Stimulated activated CD4-positive, alpha-beta T cell treated with anti-CD3 and anti-CD28 coated beads, Interleukin-2, amount 100 ng/mL, for 48 hours (primary cell): Measurements from ENCODE around the gene EXOC4.
"Not testable (repeated sequence)": the region's sequence is repeated elsewhere in the genome, so short reads cannot be mapped to it uniquely, and the experiment has no call there.

Experiments used
- DNase-seq, 2 donors: peaks; one replicate each; pipeline ENCODE4 v3.0.0-alpha.2; 2020

The EXOC4 gene

DNA sequence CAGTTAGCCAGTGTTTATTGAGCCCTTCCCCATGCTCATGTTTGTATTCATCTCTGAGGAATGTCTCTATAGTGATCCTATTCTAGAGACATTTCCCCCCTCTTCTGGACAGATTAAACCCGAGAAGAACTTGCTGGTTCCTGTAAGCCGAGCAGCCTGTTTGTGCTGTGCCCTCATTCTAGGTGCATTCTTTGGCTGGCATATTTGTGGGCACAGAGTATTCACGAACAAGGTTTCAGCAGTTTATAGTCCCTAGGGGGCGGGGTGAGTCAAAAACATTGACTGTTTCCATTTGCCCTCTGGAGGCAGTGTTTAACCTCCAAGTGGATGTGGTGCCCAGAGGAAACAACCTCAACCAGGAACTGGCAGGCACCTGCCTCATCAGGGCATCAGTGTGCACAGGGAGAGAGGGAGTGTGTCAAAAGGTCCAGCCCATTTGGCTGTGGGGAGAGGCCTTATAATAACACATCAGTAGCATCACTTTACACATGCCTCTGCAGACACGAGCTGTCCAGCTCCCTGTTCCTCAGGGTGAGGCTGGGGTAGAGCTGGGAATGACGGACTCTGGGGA, 600.9 kb downstream of the EXOC4 start:
- DNase-seq = no peak

DNA sequence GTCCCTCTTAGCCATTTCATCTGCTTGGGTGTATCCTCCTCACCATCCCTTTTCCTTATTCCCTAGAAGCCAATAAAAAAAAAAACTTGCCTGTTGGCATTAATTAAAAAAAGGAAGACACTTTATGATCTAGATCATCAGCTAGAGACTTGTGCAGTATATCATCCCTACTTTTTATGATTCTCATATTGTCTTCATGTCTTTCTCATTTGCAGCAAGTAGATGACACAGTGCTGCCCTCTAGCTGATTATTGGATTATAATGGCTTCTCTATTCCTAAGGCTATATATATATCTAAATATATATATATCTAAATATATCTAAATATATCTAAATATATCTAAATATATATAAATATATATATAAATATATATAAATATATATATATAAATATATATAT, 601.9 kb downstream of the EXOC4 start:
- DNase-seq = no peak

DNA sequence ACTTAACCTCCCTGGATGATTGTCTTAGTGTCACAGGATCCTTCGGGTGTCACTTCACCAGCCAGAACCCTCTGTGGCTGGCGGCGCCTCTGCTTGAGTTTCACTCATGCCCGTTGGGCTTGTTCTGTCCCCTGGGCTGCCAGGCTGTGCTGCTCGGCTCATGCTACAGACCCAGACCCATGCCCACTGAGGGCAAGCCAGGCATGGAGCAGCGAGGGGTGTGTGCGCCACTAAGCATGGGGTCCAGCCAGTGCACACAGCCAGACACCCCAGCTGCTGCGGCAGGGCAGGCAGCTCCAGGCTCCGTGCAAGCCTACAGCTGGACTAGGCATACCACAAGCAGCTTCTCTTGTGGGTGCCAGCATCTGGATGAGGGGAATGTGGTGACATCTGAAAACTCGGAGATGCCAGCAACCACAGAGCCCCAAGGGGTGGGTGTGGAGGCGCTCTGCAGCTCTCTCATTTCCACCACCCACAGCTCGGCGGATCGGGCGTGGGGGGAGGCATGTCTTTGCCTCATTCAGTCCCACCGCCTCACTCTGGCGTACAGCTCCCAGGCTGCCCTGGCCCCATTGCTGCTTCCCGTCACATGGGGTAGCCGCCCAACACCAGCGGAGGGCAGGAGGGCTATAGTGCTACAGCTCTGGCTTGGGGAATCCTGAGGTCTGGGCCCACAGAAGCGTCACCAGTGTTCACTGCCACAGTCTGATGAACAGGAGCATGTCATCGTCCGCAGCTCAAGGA, 604.7 kb downstream of the EXOC4 start:
- DNase-seq = no peak

DNA sequence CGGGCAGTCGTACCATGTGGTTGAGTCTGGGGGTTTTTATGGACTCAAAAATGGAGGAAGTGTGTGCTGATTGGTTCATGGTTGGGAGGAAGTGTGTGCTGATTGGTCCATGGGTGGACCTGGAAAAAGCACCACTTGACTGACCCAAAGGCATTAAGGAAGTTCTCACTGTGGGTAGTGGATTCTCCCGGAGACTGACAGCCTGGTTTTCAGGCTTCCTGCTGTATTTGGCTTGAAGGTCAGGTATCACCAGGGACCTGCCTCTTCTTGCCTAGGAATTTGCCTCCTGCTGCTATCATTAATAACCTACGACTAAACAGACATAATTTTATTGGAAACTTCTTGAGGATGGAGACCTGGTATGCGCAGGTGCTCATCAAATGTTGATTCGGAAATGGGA, 605.4 kb downstream of the EXOC4 start:
- DNase-seq = no peak

DNA sequence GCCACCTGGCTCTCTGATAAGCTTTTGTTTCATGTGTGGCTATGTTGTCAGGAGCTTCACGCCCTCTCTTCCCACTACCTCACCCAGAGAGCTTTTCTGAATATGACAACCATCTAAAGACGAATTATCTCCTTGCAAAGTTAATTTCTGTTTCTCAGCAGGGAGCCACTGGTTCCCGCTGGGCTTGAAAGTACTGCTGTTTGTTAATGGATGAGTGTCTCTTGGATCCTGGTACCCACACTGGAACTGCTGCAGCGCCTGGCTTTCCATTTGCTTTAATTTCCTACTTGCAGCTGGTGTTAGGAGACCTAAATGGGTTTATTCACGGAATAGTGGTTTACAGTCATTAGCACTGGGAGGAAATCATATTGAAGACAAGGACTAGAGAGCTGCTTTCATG, 606.4 kb downstream of the EXOC4 start:
- DNase-seq = no peak

DNA sequence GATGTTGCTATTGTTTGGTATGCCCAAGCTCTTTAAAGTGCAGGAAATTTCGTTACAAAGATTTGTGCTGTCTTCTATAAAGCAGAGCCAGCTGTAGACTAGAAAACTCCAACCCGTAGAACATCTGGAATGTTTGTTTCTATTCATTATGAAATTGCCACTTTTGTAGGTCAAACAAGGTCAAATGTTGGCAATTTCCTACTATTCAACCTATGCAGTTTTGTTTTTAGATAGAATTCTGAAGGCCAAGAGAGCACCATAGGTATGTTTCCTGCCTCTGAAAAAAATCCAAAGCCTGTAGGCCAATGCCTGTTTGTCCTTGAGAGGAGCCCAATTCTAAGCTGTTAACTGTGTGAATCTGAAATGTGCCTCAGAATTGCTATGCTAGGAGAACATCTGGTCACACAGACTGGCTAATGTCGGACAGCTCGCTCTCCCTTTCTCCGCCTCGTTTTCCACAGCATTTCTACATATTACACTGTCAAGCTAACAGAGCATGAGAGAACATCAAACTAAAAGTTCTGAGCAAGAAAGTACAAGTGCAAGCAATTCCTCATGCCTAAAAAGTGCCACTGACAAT, 607.1 kb downstream of the EXOC4 start:
- DNase-seq = no peak

DNA sequence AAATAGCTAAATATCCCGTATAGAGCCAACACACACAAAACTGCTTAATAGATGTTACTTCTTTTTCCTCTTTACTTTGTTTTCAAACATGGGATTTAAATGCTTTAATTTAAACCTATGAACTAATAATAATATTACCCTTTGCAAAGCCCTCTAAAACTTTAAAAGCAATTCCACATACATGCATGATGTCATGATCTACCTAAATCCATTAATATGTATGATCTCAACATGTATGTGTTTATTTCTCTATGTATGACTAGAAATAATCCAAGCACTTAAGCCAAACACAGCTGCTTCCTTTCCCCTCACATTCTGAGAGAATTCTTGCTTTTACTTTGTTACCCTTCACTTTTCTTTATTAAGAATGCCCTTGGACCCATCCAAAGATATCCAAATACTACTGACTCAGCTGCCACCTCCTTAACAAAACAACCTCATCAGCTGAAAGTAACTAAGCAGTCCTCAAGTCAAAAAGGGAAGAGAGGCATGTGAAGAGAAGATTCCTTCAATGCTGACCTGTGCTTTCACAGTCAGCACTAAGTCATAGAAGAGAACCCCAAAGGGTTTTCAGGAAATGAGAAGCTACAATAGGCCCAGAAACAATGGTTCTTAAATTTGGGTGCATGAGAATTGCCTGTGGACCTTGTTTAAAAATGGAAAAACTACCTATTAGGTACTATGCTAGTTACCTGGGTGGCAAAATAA, 607.9 kb downstream of the EXOC4 start:
- no peak for DNase-seq

DNA sequence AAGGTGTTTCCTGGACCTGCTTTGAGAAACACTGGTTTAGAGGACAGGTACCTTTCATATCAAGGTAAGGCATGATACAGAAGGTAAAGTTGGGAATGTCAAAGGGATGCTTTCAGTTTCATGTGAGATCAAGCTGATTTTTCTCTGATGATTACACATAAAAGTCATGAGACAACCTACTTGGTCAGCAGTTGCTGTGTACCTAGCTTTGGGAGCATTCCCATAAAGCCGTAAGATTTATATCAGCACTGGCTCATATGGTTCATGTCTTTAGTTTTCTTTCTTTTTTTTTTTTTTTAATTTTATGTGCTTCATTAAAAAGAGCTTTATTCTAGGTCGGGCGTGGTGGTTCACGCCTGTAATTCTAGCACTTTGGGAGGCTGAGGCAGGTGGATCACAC, 609.0 kb downstream of the EXOC4 start:
- no peak for DNase-seq

DNA sequence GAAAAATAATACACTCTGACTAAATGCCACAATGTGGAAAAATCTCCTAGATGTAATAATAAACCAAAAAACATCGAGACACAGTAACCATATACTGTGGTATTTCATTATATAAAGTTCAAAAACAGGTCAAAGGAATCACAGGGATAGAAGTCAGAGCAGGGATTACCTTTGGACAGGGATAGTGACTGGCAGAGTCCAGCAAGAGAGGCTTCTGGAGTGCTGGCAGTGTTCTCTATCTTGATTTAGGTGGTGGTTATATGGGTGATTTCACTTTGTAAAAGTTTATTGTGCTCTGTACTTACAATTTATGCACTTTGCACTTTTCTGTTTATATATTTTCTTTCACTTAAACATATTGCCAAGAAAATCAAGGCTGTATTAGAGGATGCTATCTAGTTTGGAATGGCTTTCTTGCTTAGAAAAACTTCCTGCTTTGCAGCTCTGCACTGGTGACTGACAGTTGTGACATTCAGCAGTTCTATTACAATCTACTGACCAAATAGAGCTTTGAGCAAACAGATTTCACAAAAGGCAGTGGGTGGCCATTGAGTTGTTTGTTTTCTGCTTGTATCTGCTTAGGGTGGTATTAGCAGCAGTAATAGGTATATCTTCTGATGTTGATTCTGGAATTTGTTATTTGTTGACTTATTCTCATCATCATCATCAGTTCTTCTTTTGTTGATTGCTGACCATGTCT, 610.6 kb downstream of the EXOC4 start:
- no peak for DNase-seq

DNA sequence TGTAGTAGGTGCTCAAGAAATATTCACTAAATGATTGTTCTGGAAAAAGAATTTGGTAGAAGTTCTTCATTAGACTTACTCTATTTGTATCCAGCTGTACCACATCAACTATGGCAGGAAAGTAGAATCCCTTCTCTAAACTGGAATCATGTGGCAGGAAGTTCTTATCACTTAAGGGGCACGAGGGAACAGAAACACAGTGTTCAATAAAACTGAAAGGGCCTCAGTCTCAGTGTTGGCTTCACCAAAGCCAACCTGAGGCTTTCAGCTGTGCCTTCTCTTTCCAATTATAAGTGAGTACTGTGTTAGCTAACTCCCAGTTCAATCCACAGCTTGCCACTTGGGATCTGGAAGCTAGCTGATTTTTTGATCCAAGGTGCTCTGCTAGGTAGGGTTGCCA, 616.7 kb downstream of the EXOC4 start:
- no peak for DNase-seq

DNA sequence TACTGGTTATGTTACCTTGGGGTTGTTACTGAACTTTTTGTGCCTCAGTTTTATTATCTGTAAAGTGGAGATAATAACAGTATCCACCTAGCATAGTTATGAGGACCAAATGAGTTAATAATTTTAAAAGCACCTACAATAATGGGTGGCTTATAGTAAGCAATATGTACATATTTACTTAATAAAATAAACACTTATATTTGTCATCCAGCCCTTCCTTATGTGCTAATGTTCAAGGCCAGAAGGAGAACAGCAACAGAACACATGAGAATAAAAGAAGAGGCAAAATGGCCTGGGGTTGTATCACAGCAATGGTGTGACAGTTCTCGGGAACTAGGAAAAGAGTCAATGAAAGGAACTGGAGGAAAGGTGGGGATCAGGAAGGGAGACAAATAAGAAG, 618.9 kb downstream of the EXOC4 start:
- no peak for DNase-seq

DNA sequence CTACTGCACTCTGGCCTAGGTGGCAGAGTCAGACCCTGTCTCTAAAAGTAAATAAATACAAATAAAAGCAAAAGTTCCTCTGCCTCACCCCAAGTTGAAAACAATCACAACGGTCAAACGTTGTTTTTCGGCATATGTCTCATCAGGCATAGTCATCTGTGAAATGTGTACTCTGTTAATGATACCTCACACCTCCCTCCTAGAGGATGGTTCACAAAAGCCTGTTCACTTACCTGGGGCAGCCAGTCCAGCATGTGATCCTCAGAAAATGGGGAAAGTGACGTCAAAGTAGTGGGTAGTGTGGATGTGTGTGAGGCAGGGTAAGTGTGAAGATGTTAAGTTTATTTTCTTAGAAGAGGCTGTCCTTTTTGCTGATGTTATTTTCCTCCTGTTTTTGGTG, 620.3 kb downstream of the EXOC4 start:
- DNase-seq = no peak

DNA sequence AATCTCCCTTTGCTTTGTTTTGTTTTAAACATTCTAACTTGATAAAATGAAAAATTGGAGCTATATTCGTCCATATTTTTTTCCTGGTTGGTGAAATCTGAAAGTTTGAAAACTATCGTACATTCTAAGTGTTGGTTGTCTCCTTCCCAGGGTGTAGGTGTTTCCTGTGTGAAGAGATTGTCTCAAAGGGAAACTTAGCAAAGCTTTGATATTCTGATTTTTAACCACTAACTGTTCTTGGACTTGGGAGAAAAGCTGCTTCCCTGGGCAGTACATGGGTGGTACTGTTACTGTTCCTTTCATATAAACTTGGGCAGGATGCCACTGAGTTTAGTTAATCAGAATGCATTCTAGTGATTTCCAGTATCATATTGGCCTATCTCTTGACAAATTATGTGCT, 620.8 kb downstream of the EXOC4 start:
- no peak for DNase-seq

DNA sequence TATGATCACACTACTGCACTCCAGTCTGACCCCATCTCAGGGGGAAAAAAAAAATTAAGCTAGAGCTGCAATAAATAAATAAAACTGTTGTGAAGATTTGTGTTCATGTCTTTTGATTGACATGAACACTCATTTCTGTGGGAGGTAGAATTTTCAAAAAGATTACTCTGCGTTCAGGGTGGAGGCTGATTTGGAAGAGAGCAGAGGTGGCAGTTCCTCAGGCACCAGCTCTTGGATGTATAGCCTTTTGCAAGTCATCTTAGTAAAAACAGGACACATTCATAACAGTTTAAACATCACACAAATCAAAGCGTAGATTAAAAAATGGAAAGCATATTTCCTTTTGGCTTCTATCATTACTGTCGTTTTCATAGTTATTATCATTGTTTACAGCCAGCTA, 630.7 kb downstream of the EXOC4 start:
- DNase-seq = no peak

DNA sequence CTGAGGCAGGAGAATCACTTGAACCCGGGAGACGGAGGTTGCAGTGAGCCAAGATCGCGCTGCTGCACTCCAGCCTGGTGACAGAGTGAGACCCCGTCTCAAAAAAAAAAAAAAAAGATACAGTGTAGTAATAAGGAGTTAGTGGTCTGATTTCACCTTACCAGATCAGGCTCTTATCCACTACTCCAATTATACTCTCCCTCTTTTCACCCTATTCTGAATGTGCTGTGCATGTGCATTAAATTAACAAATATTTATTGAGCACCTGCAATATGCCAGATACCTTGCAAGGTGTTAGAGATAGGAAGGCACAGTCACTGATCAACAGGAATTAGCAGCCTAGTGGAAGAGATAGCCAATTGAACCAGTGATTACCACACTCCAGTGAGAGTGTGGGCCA, 632.3 kb downstream of the EXOC4 start:
- no peak for DNase-seq

DNA sequence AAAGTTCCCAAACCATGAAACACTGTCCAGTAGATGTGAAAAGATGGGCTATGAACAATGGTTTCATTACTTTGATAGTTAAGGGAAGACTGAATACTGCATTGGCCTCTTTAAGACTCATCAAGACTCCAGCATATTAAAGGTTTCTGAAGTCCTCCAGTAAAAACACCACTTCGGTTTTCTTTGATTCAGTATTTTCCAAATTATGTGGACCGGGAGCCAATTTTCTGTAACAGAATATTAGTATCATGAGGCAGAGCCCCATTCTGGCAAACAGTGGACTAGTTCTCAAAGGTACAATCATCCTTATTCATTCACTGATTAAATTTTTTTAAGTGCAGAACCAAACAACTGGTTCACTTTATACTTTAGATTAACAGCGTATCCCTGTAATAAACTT, 633.2 kb downstream of the EXOC4 start:
- DNase-seq = no peak

DNA sequence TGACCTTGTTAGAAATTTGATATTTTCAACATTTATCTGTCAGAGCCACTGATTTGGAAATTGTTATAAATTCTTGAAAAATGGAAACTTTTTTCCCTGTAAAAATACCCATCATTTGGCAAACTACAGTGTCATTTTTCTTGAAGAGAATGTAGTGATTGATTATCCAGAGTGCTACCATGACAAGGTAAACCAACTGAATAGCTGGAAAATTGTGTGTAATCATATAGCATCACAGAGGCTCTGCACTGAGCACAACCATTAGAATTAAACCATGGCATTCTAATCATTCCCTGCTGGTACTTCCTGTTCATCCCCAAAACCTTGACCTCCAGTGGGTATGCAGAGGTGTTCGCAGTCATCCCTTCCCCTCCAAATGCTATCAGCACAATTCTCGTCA, 633.9 kb downstream of the EXOC4 start:
- DNase-seq = no peak

DNA sequence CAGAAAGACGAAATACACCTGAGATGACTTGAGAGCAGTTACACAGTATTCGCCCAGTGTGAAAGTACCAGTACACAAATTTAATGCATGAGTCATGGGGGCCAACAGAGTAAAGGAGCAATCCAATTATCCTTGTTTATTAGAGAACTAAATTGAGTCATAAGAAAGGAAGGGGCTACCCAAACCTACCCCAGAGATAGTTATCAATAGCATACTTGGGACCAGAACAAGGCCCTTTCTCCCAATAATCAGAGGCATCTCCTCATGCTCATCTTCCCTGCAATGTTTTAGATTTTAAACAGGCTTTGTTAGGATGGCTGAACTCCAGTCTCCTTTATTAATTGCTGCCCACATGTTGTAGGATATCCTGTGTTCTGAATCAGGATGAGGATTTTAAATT, 634.6 kb downstream of the EXOC4 start:
- DNase-seq = no peak

DNA sequence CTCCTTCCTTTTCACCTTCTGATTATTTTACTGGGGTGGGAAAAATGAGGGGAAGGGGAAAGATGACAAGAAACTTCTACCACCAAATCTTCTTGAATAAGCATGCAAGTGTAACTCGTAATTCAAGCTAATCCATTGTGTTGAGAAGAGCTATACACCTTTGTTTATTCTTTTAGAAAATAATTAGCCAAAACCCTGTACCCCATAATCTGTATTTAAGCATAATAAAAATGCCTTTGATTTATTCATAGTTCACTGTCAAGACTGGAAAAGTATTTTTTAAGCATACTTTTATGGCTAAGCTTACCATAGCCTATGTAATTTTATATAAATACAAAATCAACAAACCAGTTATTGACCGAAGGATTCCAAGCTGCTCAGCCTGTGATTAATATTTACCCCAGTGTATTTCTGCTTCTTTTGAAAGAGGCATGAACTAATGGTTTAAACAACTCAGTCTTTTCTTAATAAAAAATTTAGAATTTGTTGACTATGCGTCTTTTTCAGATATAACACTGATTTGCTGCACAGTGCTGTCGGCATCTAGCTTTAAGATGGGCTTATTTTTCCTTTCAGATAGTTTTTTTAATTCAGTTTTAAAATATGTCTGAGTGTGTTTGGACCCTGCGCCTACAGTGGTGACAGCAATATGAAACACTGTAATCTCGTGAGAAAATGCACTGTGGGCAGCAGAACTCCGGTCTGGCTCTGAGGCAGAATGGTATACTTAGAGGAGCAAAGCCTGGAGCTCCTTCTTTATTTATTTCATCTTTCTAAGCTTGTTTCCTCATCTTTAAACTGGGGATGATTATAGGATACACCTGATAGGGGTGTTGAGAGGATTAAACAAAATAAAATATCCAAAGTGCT, 635.4 kb downstream of the EXOC4 start:
- no peak for DNase-seq

DNA sequence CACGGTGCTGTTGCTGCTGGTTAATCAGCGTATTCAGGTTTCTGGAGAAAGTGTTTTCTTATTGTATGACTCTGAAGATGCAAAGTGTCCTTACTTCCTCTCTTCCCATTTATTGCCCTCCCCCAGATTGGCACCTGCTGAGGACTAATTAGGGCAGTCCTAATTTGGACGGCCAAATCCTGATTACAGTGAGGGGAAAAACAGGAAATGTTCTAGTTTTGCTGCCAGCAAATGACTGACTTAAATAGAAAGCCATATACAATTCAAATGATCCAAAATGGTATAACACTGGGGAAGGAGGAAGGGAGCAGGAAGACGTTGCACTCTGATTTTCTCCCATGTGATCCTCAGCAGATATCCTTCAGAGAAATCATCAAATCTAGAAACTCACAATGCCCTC, 651.9 kb downstream of the EXOC4 start:
- DNase-seq = no peak

DNA sequence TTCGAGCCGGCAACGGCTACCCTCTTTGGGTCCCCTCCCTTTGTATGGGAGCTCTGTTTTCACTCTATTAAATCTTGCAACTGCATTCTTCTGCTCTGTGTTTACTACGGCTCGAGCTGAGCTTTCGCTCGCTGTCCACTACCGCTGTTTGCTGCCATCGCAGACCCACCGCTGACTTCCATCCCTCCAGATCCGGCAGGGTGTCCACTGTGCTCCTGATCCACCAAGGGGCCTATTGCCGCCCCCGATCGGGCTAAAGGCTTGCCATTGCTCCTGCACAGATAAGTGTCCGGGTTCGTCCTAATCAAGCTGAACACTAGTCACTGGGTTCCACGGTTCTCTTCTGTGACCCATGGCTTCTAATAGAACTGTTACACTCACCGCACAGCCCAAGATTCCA, 653.7 kb downstream of the EXOC4 start:
- DNase-seq = not testable (repeated sequence)

DNA sequence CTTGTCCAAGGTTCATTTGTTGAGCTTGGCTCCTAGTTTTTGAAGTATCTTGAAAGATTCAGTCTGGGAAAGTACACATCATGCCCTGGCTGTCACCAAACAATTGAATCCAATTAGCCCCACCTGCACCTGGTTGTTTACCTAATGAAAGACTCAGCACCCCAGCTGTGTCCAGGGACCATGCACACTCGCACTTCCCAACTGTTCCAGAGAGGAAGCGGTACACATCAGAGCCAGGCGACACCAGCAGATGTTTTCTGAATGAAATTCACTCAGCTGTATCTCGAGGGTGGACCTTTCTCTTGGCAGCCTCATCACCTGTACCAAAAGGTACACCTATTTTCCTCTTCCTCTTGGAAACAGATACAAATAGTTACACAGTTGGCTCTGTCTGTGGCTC, 657.9 kb downstream of the EXOC4 start:
- no peak for DNase-seq

DNA sequence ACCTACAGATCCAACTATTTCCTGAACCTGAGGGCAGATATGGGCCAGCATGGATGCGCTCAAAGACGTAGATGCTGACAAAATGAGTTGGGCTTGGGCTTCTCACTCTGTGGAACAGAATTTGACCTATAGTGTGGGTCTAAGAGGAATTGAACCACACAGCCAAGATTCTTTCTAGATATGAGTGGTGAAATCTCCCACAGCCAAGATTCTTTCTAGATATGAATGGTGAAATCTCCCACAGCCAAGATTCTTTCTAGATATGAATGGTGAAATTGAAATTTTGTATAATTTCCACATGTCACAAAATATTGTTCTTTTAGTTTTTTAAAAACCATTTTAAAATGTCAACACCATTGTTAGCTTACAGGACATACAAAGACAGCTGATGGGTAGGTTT, 658.8 kb downstream of the EXOC4 start:
- no peak for DNase-seq
